ENCODE data around the gene ABHD12B.

GRCh38 chr14:50887476-50887875 is 15.6 kb downstream of the ABHD12B start:
- no peak for TF ChIP-seq CTCF (IDR thresholded peaks at IDR 0.05; ENCODE audit: insufficient read depth, low read length)
- no peak for TF ChIP-seq POLR2AphosphoS5 (IDR thresholded peaks at IDR 0.05; ENCODE audit: low read depth)
- no peak for TF ChIP-seq SPI1 (IDR thresholded peaks at IDR 0.05; ENCODE audit: borderline replicate concordance, low read depth)
- TF ChIP-seq GABPA (IDR thresholded peaks at IDR 0.05; ENCODE audit: low read depth), result no peak
- TF ChIP-seq, protein P1, sequence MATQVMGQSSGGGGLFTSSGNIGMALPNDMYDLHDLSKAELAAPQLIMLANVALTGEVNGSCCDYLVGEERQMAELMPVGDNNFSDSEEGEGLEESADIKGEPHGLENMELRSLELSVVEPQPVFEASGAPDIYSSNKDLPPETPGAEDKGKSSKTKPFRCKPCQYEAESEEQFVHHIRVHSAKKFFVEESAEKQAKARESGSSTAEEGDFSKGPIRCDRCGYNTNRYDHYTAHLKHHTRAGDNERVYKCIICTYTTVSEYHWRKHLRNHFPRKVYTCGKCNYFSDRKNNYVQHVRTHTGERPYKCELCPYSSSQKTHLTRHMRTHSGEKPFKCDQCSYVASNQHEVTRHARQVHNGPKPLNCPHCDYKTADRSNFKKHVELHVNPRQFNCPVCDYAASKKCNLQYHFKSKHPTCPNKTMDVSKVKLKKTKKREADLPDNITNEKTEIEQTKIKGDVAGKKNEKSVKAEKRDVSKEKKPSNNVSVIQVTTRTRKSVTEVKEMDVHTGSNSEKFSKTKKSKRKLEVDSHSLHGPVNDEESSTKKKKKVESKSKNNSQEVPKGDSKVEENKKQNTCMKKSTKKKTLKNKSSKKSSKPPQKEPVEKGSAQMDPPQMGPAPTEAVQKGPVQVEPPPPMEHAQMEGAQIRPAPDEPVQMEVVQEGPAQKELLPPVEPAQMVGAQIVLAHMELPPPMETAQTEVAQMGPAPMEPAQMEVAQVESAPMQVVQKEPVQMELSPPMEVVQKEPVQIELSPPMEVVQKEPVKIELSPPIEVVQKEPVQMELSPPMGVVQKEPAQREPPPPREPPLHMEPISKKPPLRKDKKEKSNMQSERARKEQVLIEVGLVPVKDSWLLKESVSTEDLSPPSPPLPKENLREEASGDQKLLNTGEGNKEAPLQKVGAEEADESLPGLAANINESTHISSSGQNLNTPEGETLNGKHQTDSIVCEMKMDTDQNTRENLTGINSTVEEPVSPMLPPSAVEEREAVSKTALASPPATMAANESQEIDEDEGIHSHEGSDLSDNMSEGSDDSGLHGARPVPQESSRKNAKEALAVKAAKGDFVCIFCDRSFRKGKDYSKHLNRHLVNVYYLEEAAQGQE (IDR thresholded peaks at IDR 0.05; ENCODE audit: insufficient replicate concordance, low read depth), result no peak

Measured in HL-60 (cell line).